ENCODE measurements around the gene KLHL1.
"Not testable (repeated sequence)": the region's sequence is repeated elsewhere in the genome, so short reads cannot be mapped to it uniquely, and the experiment has no call there.

Gene KLHL1, protein sequence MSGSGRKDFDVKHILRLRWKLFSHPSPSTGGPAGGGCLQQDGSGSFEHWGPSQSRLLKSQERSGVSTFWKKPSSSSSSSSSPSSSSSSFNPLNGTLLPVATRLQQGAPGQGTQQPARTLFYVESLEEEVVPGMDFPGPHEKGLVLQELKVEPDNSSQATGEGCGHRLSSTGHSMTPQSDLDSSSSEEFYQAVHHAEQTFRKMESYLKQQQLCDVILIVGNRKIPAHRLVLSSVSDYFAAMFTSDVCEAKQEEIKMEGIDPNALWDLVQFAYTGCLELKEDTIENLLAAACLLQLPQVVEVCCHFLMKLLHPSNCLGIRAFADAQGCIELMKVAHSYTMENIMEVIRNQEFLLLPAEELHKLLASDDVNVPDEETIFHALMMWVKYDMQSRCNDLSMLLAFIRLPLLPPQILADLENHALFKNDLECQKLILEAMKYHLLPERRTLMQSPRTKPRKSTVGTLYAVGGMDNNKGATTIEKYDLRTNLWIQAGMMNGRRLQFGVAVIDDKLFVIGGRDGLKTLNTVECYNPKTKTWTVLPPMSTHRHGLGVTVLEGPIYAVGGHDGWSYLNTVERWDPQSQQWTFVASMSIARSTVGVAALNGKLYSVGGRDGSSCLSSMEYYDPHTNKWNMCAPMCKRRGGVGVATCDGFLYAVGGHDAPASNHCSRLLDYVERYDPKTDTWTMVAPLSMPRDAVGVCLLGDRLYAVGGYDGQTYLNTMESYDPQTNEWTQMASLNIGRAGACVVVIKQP

DNA sequence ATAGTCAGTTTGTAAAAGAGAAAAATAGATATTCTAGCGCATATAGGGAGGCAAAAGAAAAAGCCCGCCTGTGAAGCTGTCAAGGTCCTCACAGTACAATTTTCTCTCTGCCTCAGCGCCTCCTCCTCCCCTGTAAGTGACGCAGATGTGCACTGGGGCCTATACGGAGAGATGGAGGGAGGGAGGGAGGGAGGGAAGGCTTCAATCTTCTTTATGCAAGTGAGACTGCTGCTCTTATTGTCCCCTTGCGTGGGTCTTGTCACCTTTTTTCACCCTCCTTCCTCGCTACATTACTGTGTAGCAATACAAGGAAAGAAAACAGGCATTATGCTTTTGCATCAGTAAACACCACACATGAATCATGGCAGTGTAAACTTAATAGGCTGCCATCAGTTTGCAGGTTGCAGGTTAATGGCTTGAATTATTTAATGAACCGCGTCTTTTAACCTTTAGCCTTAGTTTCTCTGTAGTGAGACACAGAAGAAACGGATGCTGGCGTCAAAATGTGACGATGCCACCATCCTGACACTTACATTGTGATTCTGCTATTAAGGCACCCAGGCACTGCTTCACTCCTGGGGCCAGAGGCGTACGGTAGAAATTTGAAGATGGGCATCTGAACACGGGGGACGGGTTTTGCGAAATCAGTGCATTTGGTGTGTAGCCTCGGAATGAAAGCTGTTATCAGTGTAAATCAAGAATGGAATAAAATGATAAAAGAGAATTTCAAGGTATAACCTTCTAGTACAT is at the start of gene KLHL1:
Gene KLHL1 (minus strand): TSS at position 97 of the 750 bp plus-strand sequence. CDS start 753 bp downstream, outside the sequence.
- no peak within 1 kb of the TSS for H3K4me3 ChIP-seq (replicated peaks; ENCODE audit: low read depth, low read length)
- TF ChIP-seq, protein P1, sequence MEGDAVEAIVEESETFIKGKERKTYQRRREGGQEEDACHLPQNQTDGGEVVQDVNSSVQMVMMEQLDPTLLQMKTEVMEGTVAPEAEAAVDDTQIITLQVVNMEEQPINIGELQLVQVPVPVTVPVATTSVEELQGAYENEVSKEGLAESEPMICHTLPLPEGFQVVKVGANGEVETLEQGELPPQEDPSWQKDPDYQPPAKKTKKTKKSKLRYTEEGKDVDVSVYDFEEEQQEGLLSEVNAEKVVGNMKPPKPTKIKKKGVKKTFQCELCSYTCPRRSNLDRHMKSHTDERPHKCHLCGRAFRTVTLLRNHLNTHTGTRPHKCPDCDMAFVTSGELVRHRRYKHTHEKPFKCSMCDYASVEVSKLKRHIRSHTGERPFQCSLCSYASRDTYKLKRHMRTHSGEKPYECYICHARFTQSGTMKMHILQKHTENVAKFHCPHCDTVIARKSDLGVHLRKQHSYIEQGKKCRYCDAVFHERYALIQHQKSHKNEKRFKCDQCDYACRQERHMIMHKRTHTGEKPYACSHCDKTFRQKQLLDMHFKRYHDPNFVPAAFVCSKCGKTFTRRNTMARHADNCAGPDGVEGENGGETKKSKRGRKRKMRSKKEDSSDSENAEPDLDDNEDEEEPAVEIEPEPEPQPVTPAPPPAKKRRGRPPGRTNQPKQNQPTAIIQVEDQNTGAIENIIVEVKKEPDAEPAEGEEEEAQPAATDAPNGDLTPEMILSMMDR (IDR thresholded peaks at IDR 0.05; ENCODE audit: low read depth, low read length, missing control alignments), result no peak
- no peak for DNase-seq (ENCODE audit: extremely low read depth, low read depth)

DNA sequence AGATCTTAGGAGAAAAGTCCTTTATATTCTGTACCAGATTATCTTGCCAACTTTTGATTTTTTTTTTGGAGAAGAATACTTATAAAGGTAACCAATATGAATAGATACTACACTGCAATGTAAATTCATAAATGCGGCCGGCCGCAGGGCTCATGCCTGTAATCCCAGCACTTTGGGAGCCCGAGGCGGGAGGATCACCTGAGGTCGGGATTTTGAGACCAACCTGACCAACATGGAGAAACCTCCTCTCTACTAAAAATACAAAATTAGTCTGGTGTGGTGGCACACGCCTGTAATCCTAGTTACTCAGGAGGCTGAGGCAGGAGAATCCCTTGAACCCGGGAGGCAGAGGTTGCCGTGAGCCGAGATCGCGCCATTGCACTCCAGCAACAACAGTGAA is 34.4 kb upstream of the KLHL1 start:
- not testable (repeated sequence) for H3K4me3 ChIP-seq (replicated peaks; ENCODE audit: low read depth, low read length); DNase-seq (ENCODE audit: extremely low read depth, low read depth)

- TF ChIP-seq, protein P1 (IDR thresholded peaks at IDR 0.05; ENCODE audit: low read depth, low read length, missing control alignments), result no peak
- DNase-seq (ENCODE audit: extremely low read depth, low read depth), result no peak
- H3K4me3 ChIP-seq (replicated peaks; ENCODE audit: low read depth, low read length), result no peak overlapping the region
Measured at GRCh38 chr13:70128098-70128497, 19.8 kb upstream of the KLHL1 start.

DNA sequence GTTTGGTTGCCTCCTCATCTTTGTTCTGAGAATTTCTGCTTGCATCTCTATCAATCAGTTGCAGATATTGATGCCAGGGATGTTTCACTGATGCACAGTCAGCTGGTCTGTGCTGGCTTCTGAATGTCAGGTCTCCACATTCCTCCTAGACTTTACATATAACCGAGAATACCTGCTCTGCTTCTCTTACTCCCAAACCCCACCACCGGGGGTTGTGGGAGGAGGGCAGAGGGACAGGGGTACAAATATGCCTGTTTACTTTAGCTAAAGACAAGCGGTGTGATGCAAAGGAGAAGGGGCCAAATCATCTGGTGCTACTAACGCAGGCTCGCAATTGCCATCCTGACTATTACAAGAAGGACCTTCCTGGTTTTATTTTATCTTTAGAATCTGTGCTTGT is 17.4 kb upstream of the KLHL1 start:
- H3K4me3 ChIP-seq (replicated peaks; ENCODE audit: low read depth, low read length), result no peak overlapping the region
- TF ChIP-seq, protein P1 (IDR thresholded peaks at IDR 0.05; ENCODE audit: low read depth, low read length, missing control alignments), result no peak
- DNase-seq (ENCODE audit: extremely low read depth, low read depth), result no peak

DNA sequence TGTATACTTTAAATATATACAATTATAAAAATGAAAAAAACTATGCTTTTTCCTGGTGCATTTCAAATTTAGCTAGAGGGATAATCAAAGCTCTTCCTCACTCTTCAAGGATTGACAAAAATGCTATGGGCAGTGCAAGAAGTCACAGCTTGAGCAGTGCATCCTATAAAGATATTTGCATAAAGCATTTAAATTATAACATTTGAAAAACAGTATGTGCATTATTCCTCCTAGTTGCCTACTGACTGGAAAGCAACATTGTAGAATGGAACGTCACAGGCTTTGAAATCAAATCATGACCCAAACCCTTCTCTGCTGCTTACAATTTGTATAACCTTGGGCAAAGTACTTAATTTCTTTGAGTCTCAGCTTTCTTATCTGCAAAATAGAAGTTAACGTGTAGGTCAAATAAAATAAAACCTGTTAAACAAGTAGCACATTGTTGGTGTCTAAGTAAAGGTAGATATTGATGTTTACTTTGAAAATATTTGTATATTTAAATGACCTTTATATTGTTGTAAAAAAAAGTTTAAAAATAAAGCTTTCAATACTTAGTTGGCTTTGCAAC is 9.2 kb upstream of the KLHL1 start:
- H3K4me3 ChIP-seq (replicated peaks; ENCODE audit: low read depth, low read length), result no peak overlapping the region
- no peak for DNase-seq (ENCODE audit: extremely low read depth, low read depth)
- TF ChIP-seq, protein P1 (IDR thresholded peaks at IDR 0.05; ENCODE audit: low read depth, low read length, missing control alignments), result no peak

GRCh38 chr13:70107498-70108281 is 562 bp downstream of the KLHL1 start, which contains the start of gene ATXN8OS:
ATXN8OS (plus strand) TSS chr13:70107826.
- H3K4me3 ChIP-seq (replicated peaks; ENCODE audit: low read depth, low read length), result no peak within 1 kb of the TSS

More at GRCh38 chr13:70107498-70108281, 562 bp downstream of the KLHL1 start, which contains the start of gene ATXN8OS:
- no peak for DNase-seq (ENCODE audit: extremely low read depth, low read depth)
- TF ChIP-seq, protein P1 (IDR thresholded peaks at IDR 0.05; ENCODE audit: low read depth, low read length, missing control alignments), result no peak

All from HFF-Myc (cell line).